IPS-15b (cell line): ENCODE results near the gene RBM4.
"Not testable (repeated sequence)": the region's sequence is repeated elsewhere in the genome, so short reads cannot be mapped to it uniquely, and the experiment has no call there.

Experiments
- H3K27me3 ChIP-seq: one replicate; pipeline ENCODE4 v1.6.1; 2013; ENCODE audit warnings: low read length; ENCODE audit not compliant: control insufficient read depth, insufficient read depth
- H3K36me3 ChIP-seq: one replicate; pipeline ENCODE4 v1.6.1; 2013; ENCODE audit warnings: low read length; ENCODE audit not compliant: control insufficient read depth, insufficient read depth
- H3K4me1 ChIP-seq: one replicate; pipeline ENCODE4 v1.6.1; 2013; ENCODE audit warnings: mild to moderate bottlenecking, low read length; ENCODE audit not compliant: control insufficient read depth, insufficient read depth
- H3K4me3 ChIP-seq: one replicate; pipeline ENCODE4 v1.5.1; 2013; ENCODE audit warnings: low read depth, low read length
- H3K9ac ChIP-seq: one replicate; pipeline ENCODE4 v1.6.1; 2013; ENCODE audit warnings: low read depth, mild to moderate bottlenecking, low read length
- H3K9me3 ChIP-seq: one replicate; pipeline ENCODE4 v1.6.1; 2013; ENCODE audit warnings: mild to moderate bottlenecking, low read length; ENCODE audit not compliant: control insufficient read depth, insufficient read depth

RBM4 gene

DNA sequence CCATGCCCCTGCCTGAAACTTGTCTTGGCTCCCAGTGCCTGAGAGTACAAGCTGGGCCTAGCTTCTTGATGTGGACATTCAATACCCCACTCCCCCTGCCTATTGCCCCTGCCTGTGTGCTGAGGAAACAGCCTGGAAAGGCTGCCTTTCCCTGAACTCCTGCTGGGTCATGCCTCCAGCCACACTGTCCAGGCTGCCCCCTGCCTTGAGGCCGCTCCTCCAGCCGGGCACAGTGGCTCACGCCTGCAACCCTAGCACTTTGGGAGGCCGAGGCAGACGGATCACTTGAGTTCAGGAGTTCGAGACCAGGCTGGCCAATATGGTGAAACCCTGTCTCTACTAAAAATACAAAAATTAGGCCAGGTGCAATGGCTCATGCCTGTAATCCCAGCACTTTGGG lies 35.4 kb upstream of the RBM4 start:
- no peak overlapping the region for H3K4me3 ChIP-seq
- no peaks in the 10 kb centered on the region for H3K9me3 ChIP-seq
- H3K9ac ChIP-seq: no peak overlapping the region
- H3K27me3 ChIP-seq: no peaks in the 10 kb centered on the region
- H3K4me1 ChIP-seq: no peaks in the 10 kb centered on the region
- peaks cover 31% of the 10 kb centered on the region for H3K36me3 ChIP-seq

DNA sequence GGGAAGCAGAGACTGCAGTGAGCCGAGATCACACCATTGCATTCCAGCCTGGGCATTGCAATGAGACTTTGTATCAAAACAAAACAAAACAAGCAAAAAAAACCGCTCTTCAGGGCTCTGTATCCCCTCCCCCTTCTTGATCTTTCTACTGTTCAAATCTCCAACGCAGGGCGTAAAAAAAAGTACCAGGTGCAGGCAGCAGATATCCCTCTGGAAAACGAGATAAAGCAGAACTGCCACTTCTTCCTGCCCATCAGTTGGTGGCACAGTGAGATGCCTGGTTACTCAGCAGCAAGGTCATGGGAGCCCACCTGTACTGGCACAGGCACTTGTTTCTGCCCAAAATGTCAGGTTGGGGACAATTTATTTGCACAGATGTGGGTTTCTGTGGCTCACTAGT lies 34.3 kb upstream of the RBM4 start:
- Histone ChIP-seq H3K4me1 (no peaks in the 10 kb centered on the region), H3K4me3 (no peak overlapping the region), H3K27me3 (no peaks in the 10 kb centered on the region), H3K36me3 (peaks cover 30% of the 10 kb centered on the region), H3K9me3 (no peaks in the 10 kb centered on the region), H3K9ac (no peak overlapping the region)

DNA sequence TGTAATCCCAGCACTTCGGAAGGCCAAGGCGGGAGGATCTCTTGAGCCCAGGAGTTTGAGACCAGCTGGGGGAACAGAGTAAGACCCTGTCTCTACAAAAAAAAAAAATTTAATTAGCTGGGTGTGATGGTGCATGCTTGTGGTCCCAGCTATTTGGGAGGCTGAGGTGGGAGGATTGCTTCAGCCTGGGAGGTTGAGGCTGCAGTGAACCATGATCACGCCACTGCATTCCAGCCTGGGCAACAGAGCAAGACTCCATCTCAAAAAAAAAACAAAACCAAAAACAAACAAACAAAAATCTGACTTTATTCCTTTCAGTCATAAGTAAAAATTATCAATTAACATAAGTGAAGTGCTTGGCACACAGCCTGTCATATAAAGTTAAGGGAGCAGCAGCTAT lies 31.9 kb upstream of the RBM4 start:
- H3K9me3 ChIP-seq, H3K4me3 ChIP-seq, H3K9ac ChIP-seq, H3K27me3 ChIP-seq, H3K4me1 ChIP-seq: not testable (repeated sequence)
- peaks cover 19% of the 10 kb centered on the region for H3K36me3 ChIP-seq

DNA sequence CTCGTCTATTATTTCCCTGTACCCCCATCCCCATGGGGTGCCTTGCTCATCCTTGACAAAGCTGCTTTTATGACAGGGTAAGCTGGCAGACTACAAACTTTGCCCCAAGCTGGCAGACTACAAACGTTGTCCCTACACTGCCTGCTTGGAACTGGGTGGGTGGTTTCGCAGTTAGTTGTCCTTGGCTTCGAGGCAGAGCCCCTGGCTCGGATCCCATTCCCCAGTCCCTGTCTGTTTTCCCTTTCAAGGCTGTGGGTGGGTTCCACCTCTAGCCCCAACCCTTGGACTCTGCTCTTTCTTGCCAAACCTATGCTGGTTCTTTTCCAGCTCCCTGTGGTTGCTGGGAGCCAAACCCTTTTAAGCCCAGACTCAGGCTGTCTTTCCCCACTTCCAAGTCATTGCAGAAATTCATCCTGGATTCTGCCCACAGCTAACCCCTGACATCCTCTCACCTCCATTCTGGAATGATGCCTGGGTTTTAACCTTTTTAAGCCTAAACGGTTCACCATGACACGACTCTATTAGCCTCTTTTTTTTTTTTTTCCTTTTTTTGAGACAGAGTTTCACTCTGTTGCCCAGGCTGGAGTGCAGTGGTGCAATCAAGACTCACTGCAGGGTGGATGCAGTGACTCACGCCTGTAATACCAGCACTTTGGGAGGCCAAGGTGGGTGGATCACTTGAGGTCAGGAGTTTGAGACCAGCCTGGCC lies 31.2 kb upstream of the RBM4 start:
- no peak overlapping the region for H3K9ac ChIP-seq
- no peak overlapping the region for H3K4me3 ChIP-seq
- peaks cover 19% of the 10 kb centered on the region for H3K36me3 ChIP-seq
- no peaks in the 10 kb centered on the region for H3K27me3 ChIP-seq
- H3K4me1 ChIP-seq: no peaks in the 10 kb centered on the region
- no peaks in the 10 kb centered on the region for H3K9me3 ChIP-seq

DNA sequence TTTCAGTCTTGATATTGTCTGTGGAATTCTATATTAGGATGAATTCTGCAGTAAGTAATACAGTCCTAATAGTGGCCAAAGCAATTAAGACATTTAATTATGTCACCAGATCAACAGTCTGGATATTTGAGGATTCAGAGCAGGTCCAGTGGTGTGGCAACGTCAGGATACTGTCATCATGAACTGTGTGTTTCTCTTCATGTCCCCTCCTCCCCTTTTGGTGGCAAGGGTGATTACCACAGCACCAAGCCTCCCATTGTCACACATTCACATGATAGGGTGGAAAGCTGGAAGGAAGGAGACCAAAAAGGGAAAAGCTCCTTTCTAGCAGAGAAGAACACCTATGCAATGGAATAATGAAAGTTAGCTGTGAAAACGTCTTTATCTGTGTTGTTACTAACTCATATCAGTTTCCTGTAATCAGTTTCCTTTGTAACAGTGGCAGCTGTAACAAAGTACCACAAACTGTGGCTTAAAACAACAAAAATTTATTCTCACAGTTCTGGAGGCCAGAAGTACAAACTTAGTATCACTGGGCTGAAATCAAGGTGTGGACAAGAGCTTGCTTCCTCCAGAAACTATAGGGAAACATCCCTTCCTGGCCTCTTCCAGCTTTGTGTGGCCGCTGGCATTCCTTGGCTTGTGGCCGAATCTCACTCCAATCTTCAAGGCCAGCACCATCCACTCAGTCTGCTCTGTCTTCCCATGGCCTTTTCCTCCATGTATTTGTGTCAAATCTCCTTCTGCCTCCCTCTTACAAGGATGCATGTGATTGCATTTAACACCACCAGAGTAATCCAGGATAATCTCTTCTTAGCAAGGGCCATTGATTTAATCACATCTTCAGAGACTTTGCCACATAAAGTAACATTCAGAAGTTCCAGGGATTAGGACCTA lies 28.5 kb upstream of the RBM4 start:
- peaks cover 10% of the 10 kb centered on the region for H3K36me3 ChIP-seq
- H3K27me3 ChIP-seq: no peaks in the 10 kb centered on the region
- no peaks in the 10 kb centered on the region for H3K4me1 ChIP-seq
- no peak overlapping the region for H3K9ac ChIP-seq
- H3K4me3 ChIP-seq: no peak overlapping the region
- H3K9me3 ChIP-seq: no peaks in the 10 kb centered on the region

DNA sequence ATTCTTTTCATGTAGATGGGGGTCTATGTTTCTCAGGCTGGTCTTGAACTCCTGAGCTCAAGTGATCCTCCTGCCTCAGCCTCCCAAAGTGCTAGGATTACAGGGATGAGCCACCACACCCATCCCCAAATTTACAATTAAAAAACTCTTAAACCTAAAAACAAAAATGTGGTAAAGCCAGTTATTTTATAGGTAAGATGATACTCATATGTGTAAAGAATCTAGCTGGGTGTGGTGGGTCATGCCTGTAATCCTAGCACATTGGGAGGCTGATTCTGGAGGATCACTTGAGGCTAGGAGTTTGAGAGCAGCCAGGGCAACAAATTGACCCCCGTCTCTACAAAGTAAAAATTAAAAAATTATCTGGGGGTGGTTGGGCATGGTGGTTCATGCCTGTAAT lies 26.0 kb upstream of the RBM4 start:
- no peaks in the 10 kb centered on the region for H3K27me3 ChIP-seq
- H3K36me3 ChIP-seq: peaks cover 6% of the 10 kb centered on the region
- H3K4me3 ChIP-seq: no peak overlapping the region
- H3K9ac ChIP-seq: no peak overlapping the region
- no peaks in the 10 kb centered on the region for H3K9me3 ChIP-seq
- H3K4me1 ChIP-seq: no peaks in the 10 kb centered on the region

DNA sequence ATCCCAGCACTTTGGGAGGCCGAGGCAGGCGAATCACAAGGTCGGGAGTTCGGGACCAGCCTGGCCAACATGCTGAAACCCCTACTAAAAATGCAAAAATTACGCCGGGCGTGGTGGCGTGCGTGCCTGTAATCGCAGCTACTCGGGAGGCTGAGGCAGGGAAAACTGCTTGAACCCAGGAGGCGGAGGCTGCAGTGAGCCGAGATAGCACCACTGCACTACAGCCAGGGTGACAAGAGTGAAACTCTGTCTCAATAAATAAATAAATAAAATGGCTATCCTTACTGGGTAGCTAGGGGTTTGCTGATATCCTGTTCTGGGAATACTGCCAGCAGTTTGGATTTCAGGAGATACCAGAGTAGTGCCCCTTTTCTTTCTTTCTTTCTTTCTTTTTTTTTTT lies 24.4 kb upstream of the RBM4 start:
- Histone ChIP-seq H3K9ac (no peak overlapping the region), H3K9me3 (no peaks in the 10 kb centered on the region), H3K4me1 (peaks cover 8% of the 10 kb centered on the region), H3K27me3 (no peaks in the 10 kb centered on the region), H3K36me3 (peaks cover 6% of the 10 kb centered on the region), H3K4me3 (no peak overlapping the region)

DNA sequence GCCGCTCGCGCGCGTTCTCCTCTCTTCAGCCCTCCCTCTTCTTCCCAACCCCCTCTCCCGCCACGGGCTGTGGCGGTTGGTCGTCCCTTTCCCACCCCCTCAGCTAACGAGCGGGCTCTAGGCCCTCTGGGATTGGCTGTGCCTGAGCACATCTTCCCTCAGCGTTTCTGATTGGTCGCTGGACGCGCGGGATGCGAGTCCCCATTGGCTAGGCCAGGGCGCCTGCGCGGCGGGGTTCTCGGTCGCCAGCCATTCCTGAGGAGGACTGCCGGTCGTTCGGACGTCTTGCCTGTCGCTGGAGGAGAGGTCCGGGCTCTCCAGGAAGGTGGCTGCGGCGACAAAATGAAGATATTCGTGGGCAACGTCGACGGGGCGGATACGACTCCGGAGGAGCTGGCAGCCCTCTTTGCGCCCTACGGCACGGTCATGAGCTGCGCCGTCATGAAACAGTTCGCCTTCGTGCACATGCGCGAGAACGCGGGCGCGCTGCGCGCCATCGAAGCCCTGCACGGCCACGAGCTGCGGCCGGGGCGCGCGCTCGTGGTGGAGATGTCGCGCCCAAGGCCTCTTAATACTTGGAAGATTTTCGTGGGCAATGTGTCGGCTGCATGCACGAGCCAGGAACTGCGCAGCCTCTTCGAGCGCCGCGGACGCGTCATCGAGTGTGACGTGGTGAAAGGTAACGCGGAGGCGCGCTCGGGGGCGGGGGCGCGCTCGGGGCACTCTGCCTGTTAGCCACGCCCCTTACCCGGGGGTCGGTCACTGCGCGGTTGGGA lies 21.9 kb upstream of the RBM4 start, which contains the start of gene RBM14:
TSS of gene RBM14 (plus strand) at position 252 of the 776 bp plus-strand sequence. CDS start at position 343, 91 bp downstream.
- peaks cover 6% of the 10 kb centered on the region for H3K36me3 ChIP-seq
- H3K27me3 ChIP-seq: no peaks in the 10 kb centered on the region
- H3K4me3 ChIP-seq: peak within 1 kb of the TSS; percentile 100
- H3K9ac ChIP-seq: peak within 1 kb of the TSS; percentile 95
- H3K9me3 ChIP-seq: no peaks in the 10 kb centered on the region
- peaks cover 8% of the 10 kb centered on the region for H3K4me1 ChIP-seq

DNA sequence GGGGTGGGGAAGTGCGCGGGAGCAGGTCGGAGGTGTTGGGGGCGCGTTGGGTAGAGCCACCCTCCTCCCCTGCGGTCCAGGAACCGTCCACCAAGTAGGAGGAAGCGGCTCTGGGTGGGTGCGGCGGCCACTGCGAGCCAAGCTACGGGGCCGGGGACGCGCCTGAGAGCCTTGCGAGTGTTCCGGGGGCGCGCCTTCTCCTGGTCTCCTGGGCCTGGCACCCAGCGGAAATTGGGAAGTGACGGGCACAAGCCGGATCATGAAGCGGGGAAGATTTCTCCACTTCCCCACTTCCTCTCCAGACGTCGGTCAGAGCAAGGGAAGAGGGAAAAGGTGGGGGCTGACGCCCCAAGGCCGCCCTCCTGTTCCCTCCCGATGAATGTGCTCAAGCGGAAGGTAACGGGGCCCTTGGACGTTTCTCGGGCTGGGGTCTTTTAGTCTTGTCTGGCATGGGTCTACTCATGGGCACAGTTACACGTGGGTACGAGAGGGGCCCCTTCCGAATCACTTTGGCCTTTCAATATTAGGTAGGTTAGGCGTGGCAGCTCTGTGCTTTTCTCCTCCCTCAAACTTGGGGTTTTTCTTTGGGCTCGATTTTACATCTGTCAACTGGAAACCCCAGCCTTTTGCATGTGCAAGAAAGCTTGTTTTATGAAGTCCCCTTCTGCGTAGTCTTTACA lies 21.2 kb upstream of the RBM4 start:
- Histone ChIP-seq H3K4me1 (peaks cover 8% of the 10 kb centered on the region), H3K9me3 (no peaks in the 10 kb centered on the region), H3K9ac (peak overlapping the region; percentile 91), H3K27me3 (no peaks in the 10 kb centered on the region), H3K36me3 (peaks cover 13% of the 10 kb centered on the region), H3K4me3 (peak overlapping the region; percentile 100)

DNA sequence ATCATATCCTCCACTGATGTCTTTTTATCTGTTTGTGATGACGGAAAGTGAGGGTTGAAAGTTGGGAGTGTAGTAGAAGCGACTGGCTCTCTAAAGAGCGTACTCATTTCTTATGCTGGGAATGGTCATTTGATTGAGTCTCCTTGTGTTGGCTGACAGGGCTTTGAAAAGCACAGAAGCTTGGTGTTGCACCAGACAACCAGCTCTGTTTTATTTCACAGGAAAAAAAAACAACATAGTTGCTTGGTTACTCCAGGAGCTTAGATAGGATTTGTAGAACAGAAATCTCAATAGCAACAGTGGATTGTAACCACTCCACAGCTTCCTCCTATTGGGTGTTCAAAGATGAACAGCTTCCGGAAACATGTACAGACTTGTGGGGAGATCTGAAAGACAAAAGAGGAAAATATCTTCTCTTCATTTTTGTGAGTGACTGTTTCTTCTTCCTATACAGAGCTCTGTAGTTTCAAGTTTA lies 19.4 kb upstream of the RBM4 start:
- no peaks in the 10 kb centered on the region for H3K27me3 ChIP-seq
- H3K9ac ChIP-seq: no peak overlapping the region
- H3K4me3 ChIP-seq: peak overlapping the region; percentile 100
- H3K9me3 ChIP-seq: no peaks in the 10 kb centered on the region
- peaks cover 26% of the 10 kb centered on the region for H3K36me3 ChIP-seq
- H3K4me1 ChIP-seq: peaks cover 8% of the 10 kb centered on the region

DNA sequence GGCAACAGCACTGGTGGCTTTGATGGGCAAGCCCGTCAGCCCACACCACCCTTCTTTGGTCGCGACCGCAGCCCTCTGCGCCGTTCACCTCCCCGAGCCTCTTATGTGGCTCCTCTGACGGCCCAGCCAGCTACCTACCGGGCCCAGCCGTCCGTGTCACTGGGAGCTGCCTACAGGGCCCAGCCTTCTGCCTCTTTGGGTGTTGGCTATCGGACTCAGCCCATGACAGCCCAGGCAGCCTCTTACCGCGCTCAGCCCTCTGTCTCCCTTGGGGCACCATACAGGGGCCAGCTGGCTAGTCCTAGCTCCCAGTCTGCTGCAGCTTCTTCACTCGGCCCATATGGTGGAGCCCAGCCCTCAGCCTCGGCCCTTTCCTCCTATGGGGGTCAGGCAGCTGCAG lies 14.1 kb upstream of the RBM4 start:
- H3K9ac ChIP-seq: no peak overlapping the region
- peaks cover 66% of the 10 kb centered on the region for H3K36me3 ChIP-seq
- no peak overlapping the region for H3K4me3 ChIP-seq
- H3K4me1 ChIP-seq: no peaks in the 10 kb centered on the region
- no peaks in the 10 kb centered on the region for H3K27me3 ChIP-seq
- no peaks in the 10 kb centered on the region for H3K9me3 ChIP-seq
